Kidney (tissue), 14 donors: ENCODE results near the gene KATNAL1. TPM values are rescaled to one million over a fixed set of nuclear protein-coding genes. Genes with fewer than 3 reads are reported as not detected.

ENCODE experiments used
- DNase-seq, 5 donors: peaks; one replicate each; pipeline ENCODE4 v3.0.0-alpha.2; 2013 to 2020
- FAIRE-seq: peaks from 2 replicates; lab custom pipeline; 2012; peaks lifted over from hg19 to GRCh38; lab: Jason Lieb, UNC
- H3K27ac ChIP-seq, 2 donors: one replicate each; pipeline ENCODE4 v1.7.0; 2013; ENCODE audit warnings: low read depth in 2 of 2, low read length in 2 of 2, inconsistent platforms in 1 of 2
- H3K27me3 ChIP-seq: one replicate; pipeline ENCODE4 v1.7.1; 2013; ENCODE audit warnings: low read length, inconsistent platforms; ENCODE audit not compliant: control insufficient read depth, insufficient read depth
- H3K36me3 ChIP-seq, 3 donors: one replicate each; pipeline versions ENCODE4 v1.7.0 to v1.7.1; 2013; ENCODE audit warnings: low read length in 3 of 3, control low read depth in 1 of 3, inconsistent platforms in 1 of 3; ENCODE audit not compliant: insufficient read depth in 3 of 3, control insufficient read depth in 2 of 3
- H3K4me1 ChIP-seq, 3 donors: one replicate each; pipeline versions ENCODE4 v1.7.0 to v1.7.1; 2013; ENCODE audit warnings: low read length in 3 of 3, inconsistent platforms in 1 of 3, low read depth in 1 of 3; ENCODE audit not compliant: control insufficient read depth in 2 of 3, insufficient read depth in 2 of 3
- H3K4me3 ChIP-seq, 3 donors: one replicate each; pipeline versions ENCODE4 v1.7.0 to v1.8.1; 2013; ENCODE audit warnings: low read length in 3 of 3, control low read depth in 1 of 3, inconsistent platforms in 1 of 3
- H3K9ac ChIP-seq, 3 donors: one replicate each; pipeline versions ENCODE4 v1.7.0 to v1.7.1; 2013; ENCODE audit warnings: low read length in 3 of 3, control low read depth in 1 of 3, inconsistent platforms in 1 of 3
- H3K9me3 ChIP-seq, 3 donors: one replicate each; pipeline versions ENCODE4 v1.7.0 to v1.7.1; 2013; ENCODE audit warnings: low read length in 3 of 3, control low read depth in 1 of 3, inconsistent platforms in 1 of 3; ENCODE audit not compliant: control insufficient read depth in 2 of 3, insufficient read depth in 1 of 3
- CTCF ChIP-seq: IDR thresholded peaks from 3 replicates; pipeline ENCODE4 v1.5.1; 2012; ENCODE audit warnings: mild to moderate bottlenecking, moderate library complexity, borderline replicate concordance; ENCODE audit not compliant: insufficient read depth; ENCODE audit errors: extremely low read depth
- intact Hi-C: fragments of 100-400 bp; cut with DNase I; formaldehyde crosslinking; loops from one replicate; pipeline ENCODE4 v1.11.1; 2022
- polyA plus RNA-seq: library from polyadenylated mRNA; stranded (reverse); fragments of 350-450 nt; fragmentation: Illumina TruSeq; extraction: RNeasy Lipid Tissue Mini Kit (QIAGEN cat#74804); gene quantifications from one replicate; pipeline ENCODE4 v1.2.3, GENCODE V29; 2014; ENCODE audit warnings: low read depth, low replicate concordance; ENCODE audit not compliant: insufficient read depth
- total RNA-seq: library from RNA; stranded (reverse); fragmentation: NEBNext Ultra II Directional; extraction: Animal tissue kit (Norgen Biotek cat#: 25700); gene quantifications from one replicate; pipeline ENCODE4 v1.2.1, GENCODE V29; 2021
- donor health status: control.
- donor health status: control.
- donor health status: control.
- donor health status: control.
- donor health status: control.
- donor health status: DM: yes; HTN: yes; CAD: no.
- donor health status: Normal renal cell carcinoma (clear cell type).

KATNAL1 gene
- total and polyA plus RNA-seq, 2 donors from 2014 or later: 2.5 to 21.8 TPM

- intact Hi-C loops: no loop called here
- no peak for FAIRE-seq
- TF ChIP-seq CTCF: no peak
Observed at GRCh38 chr13:30222254-30222653, 85.1 kb downstream of the KATNAL1 start.

GRCh38 chr13:30216111-30216510 is 91.2 kb downstream of the KATNAL1 start:
- DNase-seq (no peak), FAIRE-seq (no peak)
- Histone ChIP-seq H3K27me3 (no peaks in the 10 kb centered on the region), H3K9ac (no peak overlapping the region), H3K4me3 (no peak overlapping the region), H3K9me3 (no peaks in the 10 kb centered on the region), H3K27ac (no peak overlapping the region), H3K4me1 (no peaks in the 10 kb centered on the region), H3K36me3 (peaks cover 0 to 4% (median 0%) of the 10 kb centered on the region in 3 donors)
- TF ChIP-seq CTCF: no peak
- intact Hi-C loops: no loop called here

More at GRCh38 chr13:30222254-30222653, 85.1 kb downstream of the KATNAL1 start:
- no peak for DNase-seq
- no peak overlapping the region for H3K9ac ChIP-seq
- no peaks in the 10 kb centered on the region for H3K4me1 ChIP-seq
- peaks cover 0 to 4% (median 4%) of the 10 kb centered on the region in 3 donors for H3K36me3 ChIP-seq
- H3K27me3 ChIP-seq: no peaks in the 10 kb centered on the region
- no peak overlapping the region for H3K4me3 ChIP-seq
- no peak overlapping the region for H3K27ac ChIP-seq
- no peaks in the 10 kb centered on the region for H3K9me3 ChIP-seq

DNA sequence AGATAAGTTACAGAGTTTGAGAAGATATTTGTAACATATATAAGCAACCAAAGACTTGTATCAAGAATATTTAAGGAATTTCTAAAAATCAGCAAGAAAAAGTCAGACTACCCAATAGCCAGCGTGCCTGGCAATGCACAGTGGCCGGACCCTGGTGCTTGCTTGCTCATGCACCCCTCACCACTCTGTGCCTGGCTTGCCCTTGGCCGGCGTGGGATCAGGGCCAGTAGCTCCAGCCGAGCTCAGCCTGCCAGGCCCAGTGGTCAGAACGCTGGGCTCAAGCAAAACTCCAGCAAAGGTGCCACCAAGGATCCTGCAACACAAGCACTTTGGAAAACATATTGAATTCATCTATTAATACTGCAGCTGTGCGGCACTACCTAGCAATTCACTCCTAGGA is 95.1 kb downstream of the KATNAL1 start:
- peaks cover 0 to 9% (median 0%) of the 10 kb centered on the region in 3 donors for H3K36me3 ChIP-seq
- no peaks in the 10 kb centered on the region for H3K27me3 ChIP-seq
- FAIRE-seq (no peak), DNase-seq (no peak)
- intact Hi-C loops: no loop called here
- H3K4me1 ChIP-seq: no peaks in the 10 kb centered on the region
- H3K9ac ChIP-seq: no peak overlapping the region
- no peak overlapping the region for H3K27ac ChIP-seq
- no peak overlapping the region for H3K4me3 ChIP-seq
- TF ChIP-seq CTCF: no peak
- no peaks in the 10 kb centered on the region for H3K9me3 ChIP-seq

GRCh38 chr13:30211745-30212144 is 95.6 kb downstream of the KATNAL1 start:
- no peak overlapping the region for H3K27ac ChIP-seq
- H3K4me3 ChIP-seq: no peak overlapping the region
- no peaks in the 10 kb centered on the region for H3K9me3 ChIP-seq
- no peak for DNase-seq
- H3K36me3 ChIP-seq: peaks cover 0 to 10% (median 0%) of the 10 kb centered on the region in 3 donors
- intact Hi-C loops: no loop called here
- no peak overlapping the region for H3K9ac ChIP-seq
- no peak for FAIRE-seq
- H3K27me3 ChIP-seq: no peaks in the 10 kb centered on the region
- no peak for TF ChIP-seq CTCF
- no peaks in the 10 kb centered on the region for H3K4me1 ChIP-seq
